Stimulated activated CD8-positive, alpha-beta memory T cell treated with anti-CD3 and anti-CD28 coated beads, Interleukin-15, amount 100 ng/mL, for 48 hours (primary cell): ENCODE data around the gene RBMY1E.
"Not testable (repeated sequence)": the region's sequence is repeated elsewhere in the genome, so short reads cannot be mapped to it uniquely, and the experiment has no call there.

Source experiments
- DNase-seq, 2 donors: peaks; one replicate each; pipeline ENCODE4 v3.0.0-alpha.2; 2020; ENCODE audit warnings: low read depth in 2 of 2

The RBMY1E gene

GRCh38 chrY:21917932-21918331, at the start of gene RBMY1E:
Gene RBMY1E (minus strand): TSS chrY:21918032. CDS start chrY:21916054, 1,978 bp downstream.
- not testable (repeated sequence) for DNase-seq

DNA sequence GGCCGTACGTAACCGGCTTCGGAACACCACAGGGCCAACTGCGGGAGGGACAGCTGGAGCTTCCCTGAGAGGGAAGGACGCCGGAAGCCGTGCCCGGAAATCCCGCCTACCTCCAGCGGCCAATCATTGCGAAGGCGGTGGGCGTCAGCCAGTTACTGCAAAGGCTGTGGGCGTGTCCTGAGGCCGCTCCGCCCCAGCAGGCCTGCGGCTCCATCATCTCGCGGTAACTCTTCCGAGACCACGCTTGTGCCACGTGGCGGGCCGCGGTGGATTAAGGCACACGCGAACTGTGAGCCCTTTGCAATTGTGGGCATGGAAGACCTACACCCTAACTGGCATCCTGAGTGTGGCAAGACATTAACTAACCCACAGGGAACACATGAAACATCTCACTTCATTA, 23.4 kb downstream of the RBMY1E start, which contains the start of gene RBMY1D:
Gene RBMY1D, minus strand, starts transcription at position 101 of the 400 bp plus-strand sequence. CDS start 2,013 bp downstream, outside the sequence.
- not testable (repeated sequence) for DNase-seq

- not testable (repeated sequence) for DNase-seq
These were observed 48.3 kb downstream of the RBMY1E start for GRCh38 chrY:21869407-21870076.
